Duodenal mucosa (tissue), 2 donors: ENCODE results near the gene OXNAD1.
A peak's percentile ranks its signal among the peaks of the same experiment; 100 is the strongest.

Experiments used
- H3K27ac ChIP-seq: one replicate; pipeline ENCODE4 v1.7.0; 2013; ENCODE audit warnings: low read depth, low read length
- H3K27me3 ChIP-seq, 2 donors: one replicate each; pipeline ENCODE4 v1.7.0; 2013; ENCODE audit warnings: low read length in 2 of 2, control low read depth in 1 of 2; ENCODE audit not compliant: insufficient read depth in 2 of 2, control insufficient read depth in 1 of 2
- H3K36me3 ChIP-seq, 2 donors: one replicate each; pipeline ENCODE4 v1.7.0; 2013; ENCODE audit warnings: low read length in 2 of 2, control low read depth in 1 of 2; ENCODE audit not compliant: insufficient read depth in 2 of 2, control insufficient read depth in 1 of 2
- H3K4me1 ChIP-seq, 2 donors: one replicate each; pipeline ENCODE4 v1.7.0; 2013; ENCODE audit warnings: low read length in 2 of 2, control low read depth in 1 of 2; ENCODE audit not compliant: insufficient read depth in 2 of 2, control insufficient read depth in 1 of 2
- H3K4me3 ChIP-seq, 2 donors: one replicate each; pipeline ENCODE4 v1.7.0; 2013; ENCODE audit warnings: low read length in 2 of 2, low read depth in 1 of 2
- H3K9ac ChIP-seq, 2 donors: one replicate each; pipeline ENCODE4 v1.7.0; 2013; ENCODE audit warnings: low read length in 2 of 2, low read depth in 1 of 2
- H3K9me3 ChIP-seq, 2 donors: one replicate each; pipeline ENCODE4 v1.7.0; 2013; ENCODE audit warnings: low read length in 2 of 2, control low read depth in 1 of 2; ENCODE audit not compliant: control insufficient read depth in 1 of 2

OXNAD1 gene

GRCh38 chr3:16255326-16255725, 9.7 kb upstream of the OXNAD1 start:
- no peaks in the 10 kb centered on the region for H3K27me3 ChIP-seq
- peaks cover 9 to 17% of the 10 kb centered on the region in 2 donors for H3K36me3 ChIP-seq
- no peaks in the 10 kb centered on the region for H3K9me3 ChIP-seq
- no peak overlapping the region for H3K4me3 ChIP-seq
- no peak overlapping the region for H3K9ac ChIP-seq
- H3K27ac ChIP-seq = no peak overlapping the region
- peaks cover 19 to 23% of the 10 kb centered on the region in 2 donors for H3K4me1 ChIP-seq

- H3K27ac ChIP-seq = no peak overlapping the region
- H3K4me1 ChIP-seq = peaks cover 19 to 23% of the 10 kb centered on the region in 2 donors
- H3K27me3 ChIP-seq = no peaks in the 10 kb centered on the region
- no peaks in the 10 kb centered on the region for H3K9me3 ChIP-seq
- no peak overlapping the region for H3K4me3 ChIP-seq
- peaks cover 12 to 19% of the 10 kb centered on the region in 2 donors for H3K36me3 ChIP-seq
- H3K9ac ChIP-seq = no peak overlapping the region
Measured at GRCh38 chr3:16255726-16256125, 9.3 kb upstream of the OXNAD1 start.

GRCh38 chr3:16257309-16257708, 7.7 kb upstream of the OXNAD1 start:
- Histone ChIP-seq H3K27ac (no peak overlapping the region), H3K4me1 (peaks cover 11 to 17% of the 10 kb centered on the region in 2 donors)

GRCh38 chr3:16258177-16258576, 6.8 kb upstream of the OXNAD1 start:
- H3K9ac ChIP-seq = no peak overlapping the region
- H3K36me3 ChIP-seq = peaks cover 12 to 19% of the 10 kb centered on the region in 2 donors
- H3K27me3 ChIP-seq = no peaks in the 10 kb centered on the region
- no peak overlapping the region for H3K4me3 ChIP-seq
- H3K27ac ChIP-seq = no peak overlapping the region
- H3K9me3 ChIP-seq = no peaks in the 10 kb centered on the region
- H3K4me1 ChIP-seq = peaks cover 9 to 17% of the 10 kb centered on the region in 2 donors

More at GRCh38 chr3:16257309-16257708, 7.7 kb upstream of the OXNAD1 start:
- no peaks in the 10 kb centered on the region for H3K9me3 ChIP-seq
- no peaks in the 10 kb centered on the region for H3K27me3 ChIP-seq
- H3K4me3 ChIP-seq = no peak overlapping the region
- no peak overlapping the region for H3K9ac ChIP-seq
- peaks cover 12 to 19% of the 10 kb centered on the region in 2 donors for H3K36me3 ChIP-seq

GRCh38 chr3:16258866-16259265, 6.1 kb upstream of the OXNAD1 start:
- no peak overlapping the region for H3K4me3 ChIP-seq
- H3K27me3 ChIP-seq = no peaks in the 10 kb centered on the region
- no peaks in the 10 kb centered on the region for H3K9me3 ChIP-seq
- H3K36me3 ChIP-seq = peaks cover 12 to 19% of the 10 kb centered on the region in 2 donors
- H3K27ac ChIP-seq = no peak overlapping the region
- peaks cover 7 to 14% of the 10 kb centered on the region in 2 donors for H3K4me1 ChIP-seq
- H3K9ac ChIP-seq = no peak overlapping the region

GRCh38 chr3:16260046-16260445, 5.0 kb upstream of the OXNAD1 start:
- Histone ChIP-seq H3K4me3 (no peak overlapping the region), H3K4me1 (peaks cover 11 to 17% of the 10 kb centered on the region in 2 donors), H3K27me3 (no peaks in the 10 kb centered on the region), H3K36me3 (peaks cover 12 to 19% of the 10 kb centered on the region in 2 donors), H3K27ac (no peak overlapping the region), H3K9ac (no peak overlapping the region), H3K9me3 (no peaks in the 10 kb centered on the region)

- H3K4me3 ChIP-seq = no peak overlapping the region
Measured at GRCh38 chr3:16262174-16262573, 2.8 kb upstream of the OXNAD1 start.

GRCh38 chr3:16264174-16264707, 771 bp upstream of the OXNAD1 start:
- peak overlapping the region; percentile 97 to 99 for H3K4me3 ChIP-seq
- H3K9ac ChIP-seq = peak overlapping the region; percentile 85 to 94
- H3K36me3 ChIP-seq = peaks cover 12 to 13% of the 10 kb centered on the region in 2 donors
- peak overlapping the region; percentile 71 for H3K27ac ChIP-seq
- H3K27me3 ChIP-seq = no peaks in the 10 kb centered on the region
- H3K4me1 ChIP-seq = peaks cover 28 to 37% of the 10 kb centered on the region in 2 donors
- no peaks in the 10 kb centered on the region for H3K9me3 ChIP-seq

More at GRCh38 chr3:16262174-16262573, 2.8 kb upstream of the OXNAD1 start:
- H3K36me3 ChIP-seq = peaks cover 12 to 19% of the 10 kb centered on the region in 2 donors
- H3K9me3 ChIP-seq = no peaks in the 10 kb centered on the region
- no peak overlapping the region for H3K27ac ChIP-seq
- no peak overlapping the region for H3K9ac ChIP-seq
- no peaks in the 10 kb centered on the region for H3K27me3 ChIP-seq
- peaks cover 24 to 30% of the 10 kb centered on the region in 2 donors for H3K4me1 ChIP-seq

GRCh38 chr3:16265455-16265786, 409 bp downstream of the OXNAD1 start:
- Histone ChIP-seq H3K4me1 (peaks cover 28 to 37% of the 10 kb centered on the region in 2 donors), H3K36me3 (peaks cover 2 to 12% of the 10 kb centered on the region in 2 donors), H3K4me3 (peak overlapping the region; percentile 81 to 99), H3K9me3 (no peaks in the 10 kb centered on the region), H3K27me3 (no peaks in the 10 kb centered on the region), H3K27ac (peak overlapping the region; percentile 93), H3K9ac (peak overlapping the region; percentile 85 to 99)

GRCh38 chr3:16266714-16267113, 1.7 kb downstream of the OXNAD1 start:
- Histone ChIP-seq H3K27ac (no peak overlapping the region), H3K36me3 (peaks cover 8 to 24% of the 10 kb centered on the region in 2 donors), H3K4me1 (peaks cover 28 to 37% of the 10 kb centered on the region in 2 donors), H3K9me3 (no peaks in the 10 kb centered on the region), H3K9ac (peak overlapping the region; percentile 15 to 99), H3K27me3 (no peaks in the 10 kb centered on the region), H3K4me3 (peak overlapping the region; percentile 52 to 99)
